GM19239 (cell line): ENCODE data around the gene CFAP20.
"Not testable (repeated sequence)": the region's sequence is repeated elsewhere in the genome, so short reads cannot be mapped to it uniquely, and the experiment has no call there.

ENCODE experiments used
- DNase-seq: peaks from one replicate; pipeline ENCODE4 v3.0.0; 2011; ENCODE audit warnings: low spot score; ENCODE audit not compliant: insufficient read length
- FAIRE-seq: peaks from 2 replicates; lab custom pipeline; 2011; peaks lifted over from hg19 to GRCh38; lab: Jason Lieb, UNC

Gene CFAP20

DNA sequence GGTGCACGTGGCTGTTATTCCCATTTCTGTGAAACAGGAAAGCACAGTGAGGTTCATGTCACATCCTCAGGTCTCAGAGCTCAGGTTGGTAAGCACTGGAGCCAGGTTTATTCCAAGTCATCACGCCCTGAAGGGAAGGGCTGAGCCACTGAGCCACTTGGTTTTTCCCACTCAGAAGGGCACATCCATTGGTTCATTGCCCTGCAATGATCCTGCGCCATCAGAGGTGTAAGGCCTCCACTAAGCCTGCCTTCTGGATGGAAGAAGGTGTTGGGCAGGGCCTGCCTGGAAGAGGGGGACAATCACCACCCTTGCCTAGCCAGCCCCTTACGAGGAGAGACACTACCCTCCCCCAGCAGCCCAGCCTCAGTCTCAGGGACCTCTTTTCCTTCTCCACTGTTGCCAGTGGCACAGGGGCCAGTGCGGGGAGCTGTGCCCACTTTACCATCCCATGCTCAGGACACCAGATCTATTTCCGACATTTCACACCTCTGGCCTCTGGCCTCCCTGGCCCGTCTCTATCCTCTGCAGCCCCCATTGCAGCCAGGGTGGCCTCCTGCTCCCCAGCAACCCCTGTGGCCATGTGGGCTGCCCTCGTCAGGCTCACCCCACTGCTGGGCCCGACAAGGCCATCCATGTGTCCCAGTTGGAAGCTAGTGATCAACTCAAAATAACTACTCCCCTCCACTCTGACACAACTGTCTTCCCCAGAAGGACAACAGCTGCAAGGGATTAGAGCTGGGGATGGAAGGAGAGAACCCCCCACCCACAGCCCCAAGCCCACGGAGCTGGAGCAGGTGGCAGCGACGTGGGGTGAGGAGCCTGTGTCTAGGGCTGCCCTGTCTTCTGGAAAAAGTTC is 29.9 kb downstream of the CFAP20 start:
- FAIRE-seq (no peak), DNase-seq (no peak)

DNA sequence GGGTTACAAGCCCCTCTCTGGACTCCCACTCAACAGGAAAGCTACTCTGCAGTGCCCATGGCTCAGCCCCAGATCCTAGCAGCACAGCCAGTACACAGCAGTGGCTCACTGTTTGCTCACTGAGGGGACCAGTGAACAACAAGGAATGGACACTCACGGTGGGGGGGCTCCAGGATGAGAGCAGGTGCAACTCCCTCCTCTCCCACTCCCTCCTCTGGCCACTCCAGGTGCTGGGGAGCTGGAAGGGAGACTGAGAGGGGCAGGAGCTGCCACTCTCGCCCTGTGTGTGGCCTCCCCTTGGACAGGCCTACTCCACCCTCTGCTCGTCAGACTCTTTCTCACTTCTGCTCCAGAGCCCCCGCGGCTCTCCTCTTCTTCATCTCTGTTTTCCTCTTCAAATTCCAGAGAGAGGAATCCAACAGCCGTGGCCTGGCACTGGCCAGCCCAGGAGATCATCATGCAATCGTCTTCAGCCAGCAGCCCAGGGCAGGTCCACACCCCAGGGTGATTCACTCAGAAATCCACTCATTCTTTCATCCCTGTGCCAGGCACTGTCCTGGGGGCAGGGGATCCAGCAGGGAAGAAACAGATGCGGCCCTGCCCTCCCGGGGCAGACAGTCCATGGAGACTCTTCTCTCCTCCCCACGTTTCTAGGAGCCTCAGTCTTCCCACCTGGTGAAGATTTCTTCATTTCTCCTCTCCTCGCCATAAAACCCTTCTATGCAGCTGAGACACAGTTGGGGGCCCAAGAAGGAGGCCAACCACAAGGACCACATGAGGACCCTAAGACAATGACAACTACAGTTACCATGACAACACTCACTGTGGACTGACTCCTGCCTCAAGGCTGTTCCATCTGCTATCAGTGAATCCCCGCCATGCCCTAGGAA is 30.7 kb downstream of the CFAP20 start:
- no peak for FAIRE-seq
- no peak for DNase-seq

DNA sequence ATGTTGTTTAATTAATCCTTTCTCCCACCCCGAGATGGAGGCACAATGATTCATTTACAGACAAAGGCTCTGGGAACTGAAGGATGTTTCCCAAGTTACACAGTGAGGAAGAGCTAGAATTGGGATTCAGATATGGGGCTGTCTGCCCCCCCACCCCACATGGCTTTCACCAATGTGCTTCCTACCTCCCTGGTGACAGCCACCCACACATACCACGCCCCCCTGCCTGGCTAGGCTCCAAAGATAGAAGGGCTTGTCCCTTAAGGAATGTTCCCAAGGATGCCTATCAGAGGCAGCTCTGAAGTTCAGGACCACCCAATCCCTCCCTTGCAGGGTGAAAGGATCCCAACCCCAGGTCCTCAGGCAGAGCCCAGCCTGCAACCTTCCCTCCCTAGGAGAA is 32.9 kb downstream of the CFAP20 start:
- DNase-seq: no peak

DNA sequence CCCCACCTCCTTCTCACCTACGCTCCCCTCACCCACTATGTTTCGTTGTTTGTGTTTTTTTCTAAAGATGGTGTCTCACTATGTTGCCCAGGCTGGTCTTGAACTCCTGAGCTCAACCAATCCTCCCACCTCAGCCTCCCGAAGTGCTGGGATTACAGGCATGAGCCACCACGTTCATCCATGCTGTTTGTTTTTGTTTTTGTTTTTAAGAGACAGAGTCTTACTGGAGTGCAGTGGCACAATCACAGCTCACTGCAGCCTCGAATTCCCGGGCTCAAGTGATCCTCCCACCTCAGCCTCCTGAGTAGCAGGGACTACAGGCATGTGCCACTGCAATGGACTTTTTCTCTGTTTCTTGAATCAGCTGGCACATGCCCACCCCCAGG is 33.6 kb downstream of the CFAP20 start:
- FAIRE-seq: not testable (repeated sequence)

More for the DNA sequence above, 32.9 kb downstream of the CFAP20 start:
- FAIRE-seq: no peak

DNA sequence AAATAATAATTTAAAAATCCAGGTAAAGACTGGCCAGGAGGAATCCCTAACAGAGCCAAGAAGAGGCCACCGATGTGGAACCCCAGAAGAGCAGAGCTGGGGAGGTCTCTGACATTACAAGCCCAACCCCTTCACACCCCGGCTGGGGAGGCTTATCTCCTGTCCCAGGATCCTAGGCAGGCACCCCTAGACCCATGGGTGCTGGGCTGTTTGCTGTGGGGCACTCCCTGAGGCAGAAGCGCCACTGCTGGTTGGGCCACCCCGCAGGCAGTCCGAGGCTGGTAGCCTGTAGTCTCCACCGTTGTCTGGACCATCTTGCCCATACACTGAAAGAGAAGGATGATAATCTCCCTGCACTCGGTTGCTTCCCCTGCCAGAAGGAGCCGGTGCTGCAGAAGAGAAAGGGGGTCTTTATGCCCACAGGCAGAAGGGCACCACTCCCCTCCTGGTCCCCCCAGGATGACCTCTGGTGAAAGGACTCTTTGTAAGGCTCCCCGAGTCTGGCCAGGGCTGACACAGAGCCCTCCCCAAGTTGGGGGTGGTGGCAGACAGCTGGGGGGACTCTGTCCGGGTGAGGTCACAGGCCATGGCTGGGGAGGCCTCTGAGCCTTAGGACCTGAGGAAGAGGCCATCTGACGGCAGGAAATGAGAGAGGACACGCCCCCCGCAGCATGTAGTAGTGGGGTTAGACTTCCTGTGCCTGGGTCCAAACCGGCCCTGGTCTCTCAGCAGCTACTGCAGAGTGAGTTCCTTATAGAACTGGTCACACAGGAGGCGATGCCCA is 34.2 kb downstream of the CFAP20 start:
- FAIRE-seq (no peak), DNase-seq (no peak)

More for the DNA sequence above, 33.6 kb downstream of the CFAP20 start:
- DNase-seq: not testable (repeated sequence)

DNA sequence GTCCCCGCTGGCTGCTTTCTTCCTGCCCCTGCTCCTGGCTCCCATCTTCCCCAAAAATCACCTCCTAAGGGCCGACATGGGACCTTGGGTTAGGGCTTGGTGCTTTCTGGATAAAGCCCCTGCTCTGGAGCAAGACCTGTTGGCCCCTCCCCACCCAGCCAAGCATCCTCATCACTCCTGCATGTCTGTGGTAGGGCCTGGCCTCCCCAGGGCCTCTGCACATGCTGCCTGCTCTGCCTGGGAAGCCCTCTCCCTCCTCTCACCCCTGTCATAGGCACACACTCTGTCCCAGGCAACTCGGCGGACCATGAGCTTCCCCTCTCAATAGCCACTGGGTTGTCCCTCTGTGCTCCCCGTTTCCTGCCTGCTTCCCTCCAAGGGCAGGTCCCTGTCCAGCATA is 35.2 kb downstream of the CFAP20 start:
- FAIRE-seq (no peak), DNase-seq (no peak)

DNA sequence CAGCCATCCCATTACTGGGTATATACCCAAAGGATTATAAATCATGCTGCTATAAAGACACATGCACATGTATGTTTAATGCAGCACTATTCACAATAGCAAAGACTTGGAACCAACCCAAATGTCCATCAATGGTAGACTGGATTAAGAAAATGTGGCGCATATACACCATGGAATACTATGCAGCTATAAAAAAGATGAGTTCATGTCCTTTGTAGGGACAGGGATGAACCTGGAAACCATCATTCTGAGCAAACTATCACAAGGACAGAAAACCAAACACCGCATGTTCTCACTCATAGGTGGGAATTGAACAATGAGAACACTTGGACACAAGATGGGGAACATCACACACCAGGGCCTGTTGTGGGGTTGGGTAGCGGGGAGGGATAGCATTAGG is 38.8 kb downstream of the CFAP20 start:
- not testable (repeated sequence) for DNase-seq, FAIRE-seq

DNA sequence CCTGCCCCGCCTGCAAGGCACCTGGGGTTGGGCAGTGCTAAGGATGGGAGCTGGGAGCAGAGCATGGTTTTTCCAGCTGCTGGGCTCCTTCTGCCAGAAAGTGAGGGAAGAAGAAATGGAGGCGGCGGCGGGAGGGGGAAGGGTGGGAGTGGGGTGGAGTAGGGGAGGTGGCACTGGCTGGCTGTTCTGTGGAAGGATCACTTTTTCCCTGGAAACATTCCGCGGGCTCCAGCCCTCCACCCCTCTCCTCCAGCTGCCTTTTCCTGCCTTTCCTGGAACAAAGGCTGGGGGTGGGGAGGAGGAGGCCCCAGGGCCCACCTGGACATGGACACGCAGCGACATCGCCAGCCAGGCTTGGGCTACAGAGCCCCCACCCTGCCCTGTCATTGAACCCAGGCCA is 41.1 kb downstream of the CFAP20 start:
- DNase-seq: no peak
- FAIRE-seq: no peak

DNA sequence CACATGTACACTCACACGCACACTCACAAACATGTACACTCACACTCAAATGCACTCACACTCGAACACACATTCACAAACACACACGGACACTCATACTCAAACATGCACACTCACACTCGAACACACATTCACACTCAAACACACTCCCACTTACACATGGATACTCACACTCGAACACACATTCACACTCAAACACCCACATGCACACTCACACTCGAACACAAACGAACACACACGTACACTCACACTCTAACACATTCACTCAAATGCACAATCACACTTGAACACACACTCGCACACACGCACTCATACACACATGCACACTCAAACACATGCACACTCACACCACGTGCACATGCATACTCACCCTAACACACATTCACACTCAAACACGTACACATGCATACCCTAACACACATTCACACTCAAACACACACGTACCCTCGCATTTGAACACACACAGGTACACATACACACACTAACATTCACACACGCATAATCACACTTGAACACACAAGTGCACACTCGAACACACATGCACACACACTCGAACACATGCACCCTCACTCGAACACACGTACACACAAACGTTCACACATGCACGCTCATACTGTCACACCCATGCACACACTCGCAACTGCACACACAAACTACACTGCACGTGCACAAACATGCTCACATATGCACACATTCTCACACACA is 41.8 kb downstream of the CFAP20 start:
- FAIRE-seq: no peak
- DNase-seq: no peak

DNA sequence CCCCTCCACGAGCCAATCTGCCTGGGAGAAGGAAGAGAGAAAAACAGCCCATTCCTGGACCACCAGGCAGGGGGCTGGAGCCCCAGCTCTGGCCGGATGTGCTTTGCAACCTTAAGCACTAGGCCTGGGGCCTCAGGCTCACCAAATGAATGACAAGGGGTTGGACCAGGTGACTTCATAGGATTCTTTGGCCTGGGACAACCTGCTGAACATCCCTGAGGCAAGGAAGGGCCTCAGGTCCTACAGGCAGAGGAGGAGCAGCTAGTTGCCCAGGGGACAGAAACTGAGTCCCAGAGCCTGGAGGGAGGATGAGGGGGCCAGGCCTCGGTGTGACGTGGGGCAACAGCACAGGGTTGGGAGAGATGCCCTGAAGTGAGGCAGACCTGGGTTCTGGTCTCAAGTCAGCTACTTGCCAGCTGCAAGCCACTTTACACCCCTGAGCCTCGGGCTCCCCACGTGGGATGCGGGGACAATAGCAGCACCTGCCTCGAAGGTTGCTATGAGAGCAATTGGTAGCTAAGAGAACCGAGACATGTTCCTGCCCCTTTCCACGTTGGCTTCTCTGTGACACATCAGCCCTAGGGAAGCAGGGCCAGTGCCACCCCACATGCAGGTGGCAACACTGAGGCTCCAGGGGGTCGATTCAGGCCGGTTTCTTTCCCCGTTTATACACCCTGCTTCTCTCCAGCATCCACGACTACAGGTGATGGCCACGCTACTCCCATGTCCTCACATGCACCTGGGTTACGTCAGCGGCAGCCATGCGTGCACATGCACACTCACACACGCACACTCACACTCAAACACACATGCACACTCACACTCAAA is 42.6 kb downstream of the CFAP20 start:
- no peak for FAIRE-seq
- no peak for DNase-seq

DNA sequence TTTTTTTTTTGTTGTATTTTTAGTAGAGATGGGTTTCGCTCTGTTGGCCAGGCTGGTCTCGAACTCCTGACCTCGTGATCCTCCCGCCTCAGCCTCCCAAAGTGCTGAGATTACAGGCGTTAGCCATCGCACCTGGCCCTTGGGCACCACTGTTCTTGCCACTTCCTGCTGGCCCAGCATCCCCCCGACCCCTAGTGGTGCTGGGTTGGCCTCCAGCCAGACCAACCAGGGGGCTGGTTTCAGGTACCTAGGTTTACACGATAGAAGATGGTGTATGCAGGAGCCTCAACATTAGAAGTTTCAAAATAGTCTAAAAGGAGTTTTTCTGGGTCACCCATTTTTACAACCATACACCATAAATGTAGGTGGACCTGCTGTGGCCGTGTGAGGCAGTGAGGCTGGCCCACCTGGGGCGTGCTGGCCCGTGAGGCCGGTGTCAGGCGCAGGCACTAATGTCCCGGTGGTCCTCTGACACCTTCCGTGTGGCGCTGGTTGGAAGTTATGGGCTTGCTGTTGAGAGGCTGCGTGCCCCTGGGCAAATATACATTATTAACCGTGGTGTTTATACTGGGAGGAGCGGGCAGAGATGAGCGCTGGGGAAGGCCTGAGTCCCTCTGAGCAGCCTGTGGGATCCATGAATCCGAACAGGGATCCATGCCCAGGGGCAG is 43.5 kb downstream of the CFAP20 start:
- FAIRE-seq (no peak), DNase-seq (no peak)

DNA sequence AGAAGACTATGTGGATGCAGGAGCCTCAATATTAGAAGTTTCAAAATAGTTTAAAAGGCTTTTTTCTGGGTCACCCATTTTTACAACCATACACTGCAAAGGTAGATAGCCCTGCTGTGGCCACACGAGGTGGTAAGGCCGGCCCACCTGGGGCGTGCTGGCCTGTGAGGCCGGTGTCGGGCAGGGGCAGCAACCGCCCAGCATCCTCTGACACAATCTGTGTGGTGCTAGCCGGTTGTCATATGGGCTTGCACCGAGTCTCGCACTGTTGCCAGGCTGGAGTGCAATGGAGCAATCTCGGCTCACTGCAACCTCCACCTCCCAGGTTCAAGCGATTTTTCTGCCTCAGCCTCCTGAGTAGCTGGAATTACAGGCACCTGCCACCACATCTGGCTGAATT is 44.0 kb downstream of the CFAP20 start:
- DNase-seq (no peak), FAIRE-seq (no peak)

DNA sequence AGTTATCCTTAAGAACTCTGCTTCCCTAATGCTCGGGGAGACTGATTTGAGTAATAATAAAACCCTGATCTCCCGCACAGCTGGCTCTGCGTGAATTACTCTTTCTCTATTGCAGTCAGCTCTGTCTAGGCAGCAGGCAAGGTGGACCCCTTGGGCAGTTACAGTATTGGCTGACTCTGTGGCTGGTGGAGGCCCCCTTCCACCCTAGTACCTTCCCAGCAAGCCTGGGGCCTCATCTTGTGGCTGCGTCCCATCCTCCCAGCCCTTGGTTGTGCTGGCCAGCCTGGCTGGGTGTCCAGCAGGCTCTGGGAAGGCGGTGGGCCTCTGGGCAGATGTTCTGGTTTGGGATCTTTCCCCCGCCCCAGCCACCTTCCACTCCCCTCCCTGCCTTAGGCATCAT is 44.5 kb downstream of the CFAP20 start:
- DNase-seq (no peak), FAIRE-seq (no peak)

DNA sequence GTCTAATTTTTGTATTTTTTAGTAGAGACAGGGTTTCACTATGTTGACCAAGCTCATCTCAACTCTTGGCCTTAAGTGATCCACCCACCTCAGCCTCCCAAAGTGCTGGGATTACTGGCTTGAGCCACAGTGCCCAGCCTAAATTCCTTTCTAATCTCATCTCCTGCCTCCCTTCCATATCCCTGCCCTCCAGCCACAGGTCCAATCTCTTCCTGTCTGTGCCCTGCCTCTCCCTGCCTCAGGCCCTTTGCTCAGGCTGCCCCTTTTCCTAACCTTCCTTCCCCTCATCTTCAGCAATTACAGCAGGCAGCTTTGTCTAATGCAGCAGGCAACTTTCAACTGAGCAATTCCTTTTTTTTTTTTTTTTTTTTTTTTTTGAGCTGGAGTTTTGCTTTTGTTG is 46.8 kb downstream of the CFAP20 start:
- DNase-seq (no peak), FAIRE-seq (no peak)

DNA sequence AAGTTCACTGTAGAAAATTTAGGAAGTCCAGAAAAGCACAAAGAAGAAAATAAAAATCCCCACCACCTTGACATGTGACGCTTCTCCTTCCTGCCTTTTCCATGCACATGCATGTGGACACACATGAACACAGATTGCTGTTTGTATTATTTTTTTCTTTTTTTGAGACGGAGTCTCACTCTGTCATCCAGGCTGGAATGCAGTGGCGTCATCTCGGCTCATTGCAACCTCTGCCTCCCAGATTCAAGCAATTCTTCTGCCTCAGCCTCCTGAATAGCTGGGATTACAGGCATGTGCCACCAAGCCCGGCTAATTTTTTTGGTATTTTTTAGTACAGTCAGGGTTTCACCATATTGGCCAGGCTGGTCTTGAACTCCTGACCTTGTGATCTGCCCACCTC is 48.5 kb downstream of the CFAP20 start:
- not testable (repeated sequence) for FAIRE-seq, DNase-seq

DNA sequence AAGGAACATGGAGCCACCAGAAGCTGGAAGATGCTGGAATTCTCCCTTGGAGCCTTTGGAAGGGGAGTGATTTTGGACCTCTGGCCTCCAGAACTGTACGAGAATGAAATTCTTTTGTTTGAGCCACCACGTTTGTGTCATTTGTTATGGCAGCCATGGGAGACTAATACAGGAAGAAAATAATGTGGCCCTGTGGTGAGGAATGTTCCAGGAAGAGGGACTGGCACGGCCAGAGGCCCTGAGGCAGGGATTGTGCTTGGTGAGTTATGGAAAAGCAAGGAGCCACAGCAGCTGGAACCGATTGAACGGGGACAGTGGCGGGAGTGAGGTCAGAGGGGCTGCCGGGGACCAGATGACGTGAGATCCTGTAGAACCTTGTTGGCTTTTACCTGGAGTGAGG is 51.4 kb downstream of the CFAP20 start:
- DNase-seq (no peak), FAIRE-seq (no peak)

DNA sequence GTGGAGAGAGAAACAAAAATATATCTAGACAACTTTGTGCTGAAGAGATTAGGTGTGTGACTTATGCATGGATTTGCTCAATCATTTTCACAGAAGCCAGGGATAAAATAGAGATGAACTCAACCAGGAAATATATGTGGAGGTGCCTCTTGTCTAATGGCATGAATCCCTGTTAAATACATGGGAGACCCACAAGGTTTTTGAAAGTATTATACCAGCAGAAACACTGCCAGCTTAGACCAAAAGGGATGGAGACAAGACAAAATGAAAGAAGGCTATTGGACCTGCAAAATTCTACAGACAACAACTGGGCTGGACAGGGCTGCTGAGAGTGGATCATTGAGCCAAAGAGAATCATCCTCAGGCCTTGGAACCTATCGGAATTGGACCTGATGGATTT is 52.7 kb downstream of the CFAP20 start:
- no peak for FAIRE-seq
- no peak for DNase-seq

DNA sequence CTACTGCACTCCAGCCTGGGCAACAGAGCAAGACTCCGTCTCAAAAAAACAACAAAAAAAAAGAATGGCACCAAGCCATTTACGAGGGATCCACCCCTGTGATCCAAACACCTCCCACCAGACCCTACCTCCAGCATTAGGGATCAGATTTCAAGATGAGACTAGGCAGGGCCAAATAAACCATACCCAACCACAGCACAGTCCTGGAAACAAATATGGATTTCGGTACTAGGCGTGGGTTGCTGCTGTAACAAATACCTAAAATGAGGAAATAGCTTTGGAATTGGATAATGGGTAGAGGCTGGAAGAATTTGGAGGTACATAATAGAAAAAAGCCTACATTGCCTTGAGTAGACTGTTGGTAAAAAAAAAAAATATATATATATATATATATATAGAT is 54.5 kb downstream of the CFAP20 start:
- DNase-seq: no peak
- FAIRE-seq: no peak
